Smooth muscle cell (in vitro differentiated cells): Measurements from ENCODE around the gene ZNF341. TPM values are rescaled to one million over a fixed set of nuclear protein-coding genes. Genes with fewer than 3 reads are reported as not detected.

Experiments used
- DNase-seq: peaks from one replicate; lab custom pipeline; 2025; ENCODE audit not compliant: unreplicated experiment; lab: John Stamatoyannopoulos, UW
- H2AFZ ChIP-seq: fragments of 200-600 bp; sonication (generic); 2 replicates; pipeline ENCODE4 v1.6.0; 2016; ENCODE audit warnings: antibody characterized with exemption, low read depth, mild to moderate bottlenecking
- H3F3A ChIP-seq: fragments of 200-600 bp; sonication (generic); 2 replicates; pipeline ENCODE4 v1.6.0; 2017; ENCODE audit warnings: antibody characterized with exemption, low read depth
- H3K27ac ChIP-seq: fragments of 200-600 bp; sonication (generic); 2 replicates; pipeline ENCODE4 v1.5.1; 2016; ENCODE audit warnings: low read depth, mild to moderate bottlenecking
- H3K27me3 ChIP-seq: fragments of 200-600 bp; sonication (generic); 2 replicates; pipeline ENCODE4 v1.6.1; 2016; ENCODE audit warnings: low read depth, mild to moderate bottlenecking
- H3K36me3 ChIP-seq: fragments of 200-600 bp; sonication (generic); 2 replicates; pipeline ENCODE4 v1.5.1; 2016; ENCODE audit warnings: low read depth
- H3K4me1 ChIP-seq: fragments of 200-600 bp; sonication (generic); 2 replicates; pipeline ENCODE4 v1.5.1; 2016; ENCODE audit warnings: low read depth
- H3K4me2 ChIP-seq: fragments of 200-600 bp; sonication (generic); 2 replicates; pipeline ENCODE4 v1.6.0; 2016; ENCODE audit warnings: mild to moderate bottlenecking
- H3K4me3 ChIP-seq: fragments of 200-600 bp; sonication (generic); 2 replicates; pipeline ENCODE4 v1.5.1; 2016; ENCODE audit warnings: mild to moderate bottlenecking
- H3K79me2 ChIP-seq: fragments of 200-600 bp; sonication (generic); 2 replicates; pipeline ENCODE4 v1.6.0; 2016; ENCODE audit warnings: low read depth, mild to moderate bottlenecking
- H3K9ac ChIP-seq: fragments of 200-600 bp; sonication (generic); 2 replicates; pipeline ENCODE4 v1.6.0; 2016; ENCODE audit warnings: low read depth
- H3K9me3 ChIP-seq: fragments of 200-600 bp; sonication (generic); replicated peaks from 2 replicates; pipeline ENCODE4 v1.5.1; 2016; ENCODE audit warnings: low read depth
- H4K20me1 ChIP-seq: fragments of 200-600 bp; sonication (generic); 2 replicates; pipeline ENCODE4 v1.6.0; 2016; ENCODE audit warnings: low read depth
- CTCF ChIP-seq: fragments of 200-600 bp; sonication (generic); IDR thresholded peaks from 2 replicates; pipeline ENCODE4 v1.5.1; 2017; ENCODE audit warnings: borderline replicate concordance, mild to moderate bottlenecking, antibody characterized with exemption; ENCODE audit not compliant: insufficient read depth, poor library complexity, severe bottlenecking
- WGBS: methylation state at CpG from one replicate; pipeline ENCODE4 v1.1.7; 2016; ENCODE audit warnings: low lambda C conversion rate; 5-methylcytosine and 5-hydroxymethylcytosine counted together
- polyA plus RNA-seq: library from polyadenylated mRNA; unstranded; fragments of >200 nt; fragmentation: Nextera tagmentation; extraction: Ambion mirVana; gene quantifications from 2 replicates; pipeline ENCODE4 v1.2.1, GENCODE V29; 2016
- total RNA-seq: library from RNA; depleted of rRNA; stranded (reverse); fragments of >200 nt; gene quantifications from 2 replicates; pipeline ENCODE4 v1.2.3, GENCODE V29; 2014

Gene ZNF341
- total and polyA plus RNA-seq, 2 experiments from 2014 or later, result 1.2 to 2.0 TPM

- no peaks in the 10 kb centered on the region for H3K9me3 ChIP-seq
- H3K4me2 ChIP-seq, result peak overlapping the region; percentile 17
- H3K27me3 ChIP-seq, result no peaks in the 10 kb centered on the region
- H3K4me1 ChIP-seq, result peaks cover 14% of the 10 kb centered on the region
- no peak overlapping the region for H2AFZ ChIP-seq
- H3F3A ChIP-seq, result peaks cover 27% of the 10 kb centered on the region
- TF ChIP-seq CTCF, result no peak
- WGBS, result 12% methylated on average over 4 of the region's 4 CpGs
- no peaks in the 10 kb centered on the region for H4K20me1 ChIP-seq
- H3K4me3 ChIP-seq, result no peak overlapping the region
- H3K36me3 ChIP-seq, result no peaks in the 10 kb centered on the region
- no peak overlapping the region for H3K9ac ChIP-seq
- peaks cover 4% of the 10 kb centered on the region for H3K79me2 ChIP-seq
- H3K27ac ChIP-seq, result peak overlapping the region; percentile 30
- DNase-seq, result no peak
Measured at GRCh38 chr20:33689973-33690372, 41.8 kb upstream of the ZNF341 start.

GRCh38 chr20:33693289-33693688 is 38.5 kb upstream of the ZNF341 start:
- no peak for DNase-seq
- Histone ChIP-seq H3K4me1 (peaks cover 12% of the 10 kb centered on the region), H3F3A (peaks cover 19% of the 10 kb centered on the region), H3K4me2 (no peak overlapping the region), H3K27me3 (no peaks in the 10 kb centered on the region), H3K9me3 (no peaks in the 10 kb centered on the region), H3K9ac (no peak overlapping the region), H3K27ac (no peak overlapping the region), H2AFZ (no peak overlapping the region), H3K36me3 (no peaks in the 10 kb centered on the region), H3K79me2 (no peaks in the 10 kb centered on the region), H4K20me1 (no peaks in the 10 kb centered on the region), H3K4me3 (no peak overlapping the region)
- WGBS, result 90% methylated on average over 5 of the region's 5 CpGs
- no peak for TF ChIP-seq CTCF

GRCh38 chr20:33693741-33694638 is 37.8 kb upstream of the ZNF341 start:
- H4K20me1 ChIP-seq, result no peaks in the 10 kb centered on the region

More at GRCh38 chr20:33693741-33694638, 37.8 kb upstream of the ZNF341 start:
- Histone ChIP-seq H3K4me1 (peaks cover 12% of the 10 kb centered on the region), H3K79me2 (no peaks in the 10 kb centered on the region), H3K9me3 (no peaks in the 10 kb centered on the region), H3K27ac (no peak overlapping the region), H2AFZ (no peak overlapping the region), H3K4me2 (no peak overlapping the region), H3F3A (peaks cover 15% of the 10 kb centered on the region), H3K4me3 (no peak overlapping the region), H3K27me3 (no peaks in the 10 kb centered on the region), H3K36me3 (no peaks in the 10 kb centered on the region), H3K9ac (no peak overlapping the region)
- 93% methylated on average over 17 of the region's 17 CpGs for WGBS
- TF ChIP-seq CTCF, result no peak
- DNase-seq, result no peak
